ENCODE results near the gene ST3GAL3.

The ST3GAL3 gene

GRCh38 chr1:43851561-43852338 is 144.4 kb downstream of the ST3GAL3 start:
- DNase-seq (ENCODE audit: low spot score): no peak

DNA sequence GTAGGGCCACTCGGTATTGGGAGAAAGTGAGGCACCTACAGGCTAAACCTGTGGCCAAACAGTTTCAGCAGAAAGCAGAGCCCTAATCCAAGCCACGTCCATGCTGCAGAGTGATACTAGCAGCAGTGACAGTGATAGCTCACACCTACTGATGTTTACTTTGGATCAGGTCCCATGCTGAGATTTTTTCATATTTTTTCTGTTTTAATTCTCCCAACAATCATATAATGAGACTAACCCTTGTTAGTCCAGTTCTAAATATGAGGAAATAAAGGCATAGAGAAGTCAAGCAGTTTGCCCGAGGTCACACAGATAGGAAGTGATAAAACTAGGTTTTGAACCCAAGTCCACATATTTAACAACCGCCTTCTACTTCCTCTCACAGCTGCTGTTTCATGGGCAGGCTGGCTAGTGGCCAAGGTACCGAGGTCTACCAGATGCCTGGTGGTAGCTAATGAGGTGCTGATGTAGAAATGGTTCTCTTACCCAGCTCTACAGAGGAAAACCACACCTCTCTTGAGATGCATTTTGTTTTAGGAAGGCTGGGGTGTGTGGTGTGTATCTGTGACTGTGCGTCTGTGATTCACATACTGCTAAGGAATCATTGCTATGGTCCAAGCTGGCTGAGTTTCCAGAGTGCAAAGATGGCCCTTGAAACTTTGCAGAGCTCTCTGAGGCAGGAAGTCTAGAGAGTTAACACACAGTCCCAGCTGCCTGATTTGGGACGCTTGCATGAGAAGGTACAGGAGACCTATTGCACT is 146.0 kb downstream of the ST3GAL3 start:
- no peak for DNase-seq (ENCODE audit: low spot score)

DNA sequence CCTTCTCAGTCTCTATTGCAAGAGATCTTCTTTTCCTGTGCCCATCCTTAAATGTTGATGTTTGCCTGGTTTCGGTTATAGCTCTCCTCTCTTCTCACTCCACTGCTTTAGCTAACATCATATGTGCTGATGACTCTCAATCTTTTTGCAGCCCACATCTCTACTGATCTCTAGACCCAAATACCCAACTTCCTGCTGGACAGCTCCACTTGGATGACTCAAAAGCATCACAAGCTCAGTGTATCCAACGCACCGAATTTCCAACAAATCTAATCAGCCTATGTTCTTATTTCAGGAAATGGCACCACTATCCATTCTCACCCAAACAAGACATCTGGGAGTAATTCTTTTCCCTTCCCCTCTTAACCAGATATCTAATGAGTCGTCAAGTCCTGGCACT is 147.1 kb downstream of the ST3GAL3 start:
- no peak for DNase-seq (ENCODE audit: low spot score)

DNA sequence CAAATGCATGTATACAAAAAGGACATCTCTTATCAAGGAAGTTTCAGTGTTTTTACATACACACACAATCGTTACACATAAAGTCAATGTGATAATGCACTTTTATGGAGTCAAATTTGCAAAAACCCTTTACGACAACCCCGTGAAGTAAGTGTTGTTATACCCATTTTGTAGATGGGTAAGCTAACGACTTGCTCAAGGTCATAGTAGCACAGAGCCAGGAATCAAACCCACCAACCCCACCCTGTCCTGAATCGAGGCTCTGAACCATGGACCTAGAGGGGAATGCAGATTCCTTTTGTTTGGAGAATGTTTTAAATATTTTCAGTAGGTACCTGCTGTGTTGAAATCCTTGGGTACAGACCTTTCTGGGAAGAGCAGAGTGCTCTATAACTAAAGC is 148.9 kb downstream of the ST3GAL3 start:
- DNase-seq (ENCODE audit: low spot score): no peak

DNA sequence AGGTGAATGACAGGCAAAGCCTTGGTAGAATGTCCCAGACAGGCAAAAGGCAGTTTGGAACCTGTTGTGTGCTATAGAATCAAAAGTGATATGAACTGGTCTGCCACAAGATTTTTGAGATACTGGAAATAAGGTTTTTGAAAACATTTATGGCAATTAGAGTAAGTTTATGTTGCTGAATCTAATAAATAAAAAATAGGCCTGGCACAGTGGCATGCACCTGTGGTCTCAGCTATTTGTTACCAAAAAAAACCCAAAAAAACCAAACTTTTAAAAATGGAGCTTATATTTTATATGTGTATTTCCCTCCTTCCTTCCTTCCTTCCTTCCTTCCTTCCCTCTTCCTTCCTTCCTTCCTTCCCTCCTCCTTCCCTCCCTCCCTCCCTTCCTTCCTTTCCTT is 149.8 kb downstream of the ST3GAL3 start:
- DNase-seq (ENCODE audit: low spot score): no peak

GRCh38 chr1:43858324-43858723 is 151.0 kb downstream of the ST3GAL3 start:
- DNase-seq (ENCODE audit: low spot score): no peak

DNA sequence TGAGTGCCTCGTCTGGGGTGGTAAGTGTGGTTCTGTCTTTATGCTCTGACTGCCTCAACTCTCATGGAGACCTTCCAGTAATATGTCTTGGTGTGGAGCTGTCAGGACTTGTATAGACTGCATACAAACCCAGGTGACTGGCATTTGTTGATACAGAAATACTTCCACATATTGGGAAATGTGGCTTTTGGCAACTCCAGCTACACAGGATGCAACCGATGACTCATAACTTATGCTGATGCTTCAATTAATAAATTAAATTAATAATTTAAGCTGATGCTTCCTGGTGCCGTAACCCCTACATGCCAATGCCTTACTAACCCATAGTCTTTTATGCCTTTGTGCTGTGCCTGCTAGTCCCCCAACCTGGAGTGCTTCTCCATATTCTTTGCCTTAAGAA is 154.0 kb downstream of the ST3GAL3 start:
- no peak for DNase-seq (ENCODE audit: low spot score)

GRCh38 chr1:43861988-43862735 is 154.8 kb downstream of the ST3GAL3 start:
- no peak for DNase-seq (ENCODE audit: low spot score)

GRCh38 chr1:43864111-43865045 is 157.0 kb downstream of the ST3GAL3 start:
- DNase-seq (ENCODE audit: low spot score): no peak

GRCh38 chr1:43866201-43866600 is 158.9 kb downstream of the ST3GAL3 start:
- DNase-seq (ENCODE audit: low spot score): no peak

- DNase-seq (ENCODE audit: low spot score): no peak
These were observed 160.8 kb downstream of the ST3GAL3 start for GRCh38 chr1:43867976-43868740.

- no peak for DNase-seq (ENCODE audit: low spot score)
These were observed 161.4 kb downstream of the ST3GAL3 start for GRCh38 chr1:43868741-43869067.

DNA sequence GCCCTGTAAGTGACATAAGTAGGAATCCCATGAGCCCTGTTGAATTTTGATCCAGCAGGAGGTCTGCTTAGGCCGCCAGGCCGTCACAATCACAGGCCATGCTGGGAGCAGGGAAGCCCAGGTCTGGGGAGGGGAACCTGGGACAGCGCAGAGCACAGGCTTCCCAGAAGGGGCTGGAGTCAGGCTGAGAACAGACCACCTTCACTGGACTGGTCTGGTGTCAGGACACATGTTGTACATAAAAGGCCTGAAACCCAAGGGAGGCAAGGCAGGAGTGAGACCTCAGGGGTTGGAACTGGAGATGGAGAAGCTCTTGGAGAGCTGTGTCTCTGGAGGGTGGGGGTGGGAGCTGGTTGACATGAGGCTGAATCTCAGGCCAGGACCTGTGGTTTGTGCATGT is 163.0 kb downstream of the ST3GAL3 start:
- DNase-seq (ENCODE audit: low spot score): no peak

DNA sequence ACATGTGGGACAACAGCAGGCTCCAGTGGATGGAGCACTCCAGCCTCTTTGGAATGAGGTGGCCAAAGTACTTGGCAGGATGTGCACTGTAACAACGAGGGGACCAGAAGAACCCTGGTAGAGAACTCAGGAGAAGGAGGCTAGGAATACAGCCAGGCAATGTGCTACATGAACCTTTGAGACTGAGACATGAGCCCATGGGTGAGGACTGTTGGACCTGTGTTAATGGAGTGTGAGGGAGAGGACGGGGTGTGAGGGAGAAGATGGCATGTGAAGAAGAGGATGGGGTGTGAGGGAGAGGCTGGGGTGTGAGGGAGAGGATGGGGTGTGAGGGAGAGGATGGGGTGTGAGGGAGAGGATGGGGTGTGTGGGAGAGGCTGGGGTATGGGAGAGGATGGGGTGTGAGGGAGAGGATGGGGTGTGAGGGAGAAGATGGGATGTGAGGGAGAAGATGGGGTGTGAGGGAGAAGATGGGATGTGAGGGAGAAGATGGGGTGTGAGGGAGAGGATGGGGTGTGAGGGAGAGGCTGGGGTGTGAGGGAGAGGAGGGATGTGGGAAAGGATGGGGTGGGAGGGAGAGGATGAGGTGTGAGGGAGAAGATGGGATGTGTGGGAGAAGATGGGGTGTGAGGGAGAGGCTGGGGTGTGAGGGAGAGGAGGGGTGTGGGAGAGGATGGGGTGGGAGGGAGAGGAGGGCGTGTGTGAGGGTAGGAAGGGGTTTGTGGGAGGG is 164.0 kb downstream of the ST3GAL3 start:
- no peak for DNase-seq (ENCODE audit: low spot score)

DNA sequence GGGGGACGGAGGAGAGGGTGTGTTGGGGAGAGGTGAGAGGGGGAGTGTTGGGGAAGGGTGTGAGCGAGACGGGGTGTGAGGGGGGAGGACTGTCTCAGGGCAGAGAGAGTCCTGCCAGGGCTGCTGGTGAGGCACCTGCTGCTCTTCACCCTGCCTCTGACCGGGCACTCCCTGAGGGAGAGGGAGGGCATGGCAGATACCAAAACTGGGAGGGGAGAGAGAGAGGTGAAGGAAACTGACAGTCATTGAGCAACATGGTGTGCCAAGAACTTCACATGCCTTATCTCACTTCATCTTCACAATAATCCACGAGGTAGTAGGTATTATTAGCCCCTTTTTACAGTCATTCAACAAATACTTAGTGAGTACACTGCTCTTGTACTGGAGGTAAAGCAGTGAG is 164.9 kb downstream of the ST3GAL3 start:
- DNase-seq (ENCODE audit: low spot score): no peak

DNA sequence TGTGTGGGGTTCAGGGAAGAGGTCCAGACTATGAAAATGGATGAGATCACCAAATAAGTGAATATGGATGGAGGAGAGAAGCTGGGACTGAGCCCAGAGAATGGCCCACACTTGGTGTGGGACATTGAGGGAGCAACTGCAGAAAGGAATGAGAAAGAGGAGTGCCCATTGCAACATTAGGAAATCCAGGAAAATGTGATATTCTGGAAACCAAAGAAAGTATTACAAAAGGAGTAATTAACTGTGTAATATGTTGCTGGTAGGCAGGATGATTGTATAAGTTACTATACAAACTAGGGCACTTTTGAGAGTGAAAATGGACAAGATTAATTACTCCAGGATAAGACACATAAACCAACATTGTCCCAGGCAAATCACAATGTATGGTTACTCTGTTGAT is 166.5 kb downstream of the ST3GAL3 start:
- no peak for DNase-seq (ENCODE audit: low spot score)

DNA sequence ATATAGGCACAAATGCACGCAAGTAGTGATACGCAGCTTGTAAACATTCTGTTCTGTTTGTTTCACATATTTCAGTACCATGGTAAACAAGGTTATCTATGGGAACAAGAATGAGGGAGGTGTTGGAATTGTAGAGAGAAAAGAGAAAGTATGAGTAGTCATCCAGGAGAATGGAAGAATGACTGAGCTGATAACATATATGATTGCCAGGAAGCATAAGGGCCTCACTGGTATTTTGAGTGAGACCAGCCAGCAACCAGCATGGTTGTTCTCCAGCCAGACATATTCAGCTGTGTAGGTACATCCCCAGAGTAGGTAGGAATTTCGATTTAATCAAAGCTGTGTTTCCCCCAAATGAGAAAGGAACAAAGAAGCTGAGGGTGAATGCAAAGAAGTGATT is 167.4 kb downstream of the ST3GAL3 start:
- no peak for DNase-seq (ENCODE audit: low spot score)

DNA sequence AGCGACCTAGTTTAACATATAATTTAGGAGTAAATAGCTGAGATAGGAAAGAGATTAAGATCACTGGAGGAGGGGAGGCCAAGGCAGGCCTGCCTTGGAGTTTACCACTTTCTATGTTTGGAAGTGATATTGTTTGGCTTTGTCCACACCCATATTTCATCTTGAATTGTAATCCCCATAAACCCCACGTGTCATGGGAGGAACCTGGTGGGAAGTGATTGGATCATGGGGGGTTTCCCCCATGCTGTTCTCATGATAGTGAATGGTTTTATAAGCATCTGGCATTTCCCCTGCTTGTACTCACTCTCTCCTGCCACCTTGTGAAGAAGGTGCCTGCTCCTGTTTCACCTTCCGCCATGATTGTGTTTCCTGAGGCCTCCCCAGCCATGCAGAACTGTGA is 168.0 kb downstream of the ST3GAL3 start:
- no peak for DNase-seq (ENCODE audit: low spot score)

- no peak for DNase-seq (ENCODE audit: low spot score)
These were observed 169.8 kb downstream of the ST3GAL3 start for GRCh38 chr1:43877101-43877500.

DNA sequence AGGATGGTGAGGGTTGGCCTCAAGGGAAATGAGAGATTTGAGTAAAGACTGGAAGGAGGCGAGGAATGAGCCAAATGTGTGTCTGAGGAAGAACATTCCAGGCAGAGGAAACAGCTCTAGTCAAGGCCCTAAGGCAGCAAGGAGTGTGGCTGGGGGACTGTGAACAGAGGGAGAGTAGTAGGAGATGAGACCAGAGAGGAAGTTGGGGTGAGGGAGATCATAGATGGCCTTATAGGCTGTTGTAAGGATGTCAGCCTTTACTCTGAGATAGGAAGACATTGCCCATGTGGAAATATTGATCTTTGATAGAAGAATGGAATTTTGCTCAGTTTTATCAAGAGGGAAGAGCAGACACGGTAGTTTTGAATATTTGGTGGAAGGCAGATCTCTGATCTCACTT is 171.1 kb downstream of the ST3GAL3 start:
- no peak for DNase-seq (ENCODE audit: low spot score)
